Effector memory CD4-positive, alpha-beta T cell (primary cell): ENCODE data around the gene IGIP.

Experiments
- DNase-seq, 3 donors: peaks; one replicate each; pipeline ENCODE4 v3.0.0-alpha.2; 2020
- H3K27ac ChIP-seq: 2 replicates; pipeline ENCODE4 v1.7.0; 2013; ENCODE audit warnings: mild to moderate bottlenecking, low read length, moderate library complexity; ENCODE audit not compliant: insufficient read depth, poor library complexity, severe bottlenecking
- H3K27me3 ChIP-seq: replicated peaks from 2 replicates; pipeline ENCODE4 v1.7.0; 2013; ENCODE audit warnings: mild to moderate bottlenecking, low read length; ENCODE audit not compliant: insufficient read depth, control insufficient read depth, poor library complexity, severe bottlenecking
- H3K36me3 ChIP-seq: 2 replicates; pipeline ENCODE4 v1.7.0; 2013; ENCODE audit warnings: mild to moderate bottlenecking, low read length, moderate library complexity; ENCODE audit not compliant: control insufficient read depth, insufficient read depth
- H3K4me1 ChIP-seq: 2 replicates; pipeline ENCODE4 v1.7.0; 2013; ENCODE audit warnings: low read length, mild to moderate bottlenecking; ENCODE audit not compliant: control insufficient read depth, insufficient read depth, poor library complexity, severe bottlenecking
- H3K4me3 ChIP-seq: 2 replicates; pipeline ENCODE4 v1.7.0; 2013; ENCODE audit warnings: low read length, low read depth, mild to moderate bottlenecking; ENCODE audit not compliant: insufficient read depth, poor library complexity, severe bottlenecking
- H3K9me3 ChIP-seq: 2 replicates; pipeline ENCODE4 v1.7.0; 2013; ENCODE audit warnings: mild to moderate bottlenecking, low read length, moderate library complexity; ENCODE audit not compliant: control insufficient read depth

The IGIP gene

GRCh38 chr5:140140435-140140834 is 14.7 kb downstream of the IGIP start:
- Histone ChIP-seq H3K27me3 (peaks cover 6% of the 10 kb centered on the region), H3K36me3 (no peaks in the 10 kb centered on the region), H3K4me3 (no peak overlapping the region), H3K4me1 (peaks cover 4% of the 10 kb centered on the region), H3K9me3 (no peaks in the 10 kb centered on the region), H3K27ac (no peak overlapping the region)
- DNase-seq = no peak

DNA sequence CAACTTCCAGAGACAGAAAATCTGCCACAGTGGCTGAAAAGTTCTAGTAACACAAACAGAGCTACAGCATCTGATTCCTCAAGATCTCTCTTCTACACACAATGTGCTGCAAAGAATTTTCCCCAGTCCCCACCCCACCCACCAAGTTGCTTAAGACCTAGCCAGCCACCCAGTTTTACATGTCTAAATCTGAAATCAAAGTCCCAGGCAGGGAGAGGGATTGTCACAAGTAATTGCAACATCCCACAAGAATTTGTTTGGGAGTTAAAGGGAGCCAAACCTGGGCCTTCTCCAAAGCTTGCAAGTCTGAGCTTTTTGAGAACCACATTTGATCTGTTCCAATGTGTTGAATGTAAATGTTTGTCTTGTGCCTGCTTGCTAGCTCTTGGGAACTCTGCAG is 15.5 kb downstream of the IGIP start:
- Histone ChIP-seq H3K4me1 (peaks cover 13% of the 10 kb centered on the region), H3K36me3 (no peaks in the 10 kb centered on the region), H3K27ac (no peak overlapping the region), H3K9me3 (no peaks in the 10 kb centered on the region), H3K27me3 (peaks cover 8% of the 10 kb centered on the region), H3K4me3 (no peak overlapping the region)
- no peak for DNase-seq

DNA sequence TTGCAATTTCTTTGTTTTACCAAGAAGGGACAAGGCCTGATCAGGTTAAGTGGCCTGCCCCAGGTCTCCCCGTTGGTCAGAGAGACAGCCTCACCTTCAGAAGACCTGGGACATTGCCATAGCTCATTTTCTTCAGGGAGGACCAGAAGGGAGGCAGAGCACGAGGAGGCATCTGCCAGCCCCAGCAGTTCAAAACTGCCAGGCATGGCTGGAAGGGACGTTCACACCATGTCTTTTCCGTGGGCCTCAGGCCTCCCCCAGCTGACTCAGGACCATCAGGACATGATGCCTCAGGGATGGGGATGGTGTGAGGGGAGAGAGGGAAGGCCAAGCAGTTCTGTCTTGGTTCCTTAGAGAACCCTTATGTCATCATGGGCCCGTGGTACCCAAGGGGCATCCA is 16.5 kb downstream of the IGIP start:
- Histone ChIP-seq H3K4me1 (peaks cover 13% of the 10 kb centered on the region), H3K27me3 (peaks cover 8% of the 10 kb centered on the region), H3K4me3 (no peak overlapping the region), H3K27ac (no peak overlapping the region), H3K9me3 (no peaks in the 10 kb centered on the region), H3K36me3 (no peaks in the 10 kb centered on the region)
- DNase-seq = no peak

DNA sequence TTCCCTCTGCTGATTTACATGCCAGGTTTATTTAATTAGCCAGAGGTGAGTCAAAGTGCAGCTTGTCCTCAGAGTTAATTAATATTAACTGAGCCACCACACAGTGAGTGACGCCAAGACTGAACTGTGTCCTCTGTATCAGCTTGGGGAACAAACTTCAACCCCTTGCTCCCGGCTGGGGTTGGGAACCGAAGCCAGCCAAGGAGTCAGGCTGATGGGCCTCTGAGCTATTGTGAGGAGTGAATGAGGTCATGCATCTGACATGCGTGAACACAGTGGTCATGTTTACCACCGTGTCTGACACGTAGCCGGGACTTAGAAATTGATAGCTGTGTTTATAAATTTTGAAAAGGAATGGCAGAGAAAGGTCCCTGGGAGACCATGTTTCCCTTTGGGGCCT is 17.1 kb downstream of the IGIP start:
- H3K36me3 ChIP-seq = no peaks in the 10 kb centered on the region
- H3K27me3 ChIP-seq = peaks cover 8% of the 10 kb centered on the region
- no peaks in the 10 kb centered on the region for H3K9me3 ChIP-seq
- peaks cover 13% of the 10 kb centered on the region for H3K4me1 ChIP-seq
- H3K27ac ChIP-seq = no peak overlapping the region
- no peak for DNase-seq
- H3K4me3 ChIP-seq = no peak overlapping the region

DNA sequence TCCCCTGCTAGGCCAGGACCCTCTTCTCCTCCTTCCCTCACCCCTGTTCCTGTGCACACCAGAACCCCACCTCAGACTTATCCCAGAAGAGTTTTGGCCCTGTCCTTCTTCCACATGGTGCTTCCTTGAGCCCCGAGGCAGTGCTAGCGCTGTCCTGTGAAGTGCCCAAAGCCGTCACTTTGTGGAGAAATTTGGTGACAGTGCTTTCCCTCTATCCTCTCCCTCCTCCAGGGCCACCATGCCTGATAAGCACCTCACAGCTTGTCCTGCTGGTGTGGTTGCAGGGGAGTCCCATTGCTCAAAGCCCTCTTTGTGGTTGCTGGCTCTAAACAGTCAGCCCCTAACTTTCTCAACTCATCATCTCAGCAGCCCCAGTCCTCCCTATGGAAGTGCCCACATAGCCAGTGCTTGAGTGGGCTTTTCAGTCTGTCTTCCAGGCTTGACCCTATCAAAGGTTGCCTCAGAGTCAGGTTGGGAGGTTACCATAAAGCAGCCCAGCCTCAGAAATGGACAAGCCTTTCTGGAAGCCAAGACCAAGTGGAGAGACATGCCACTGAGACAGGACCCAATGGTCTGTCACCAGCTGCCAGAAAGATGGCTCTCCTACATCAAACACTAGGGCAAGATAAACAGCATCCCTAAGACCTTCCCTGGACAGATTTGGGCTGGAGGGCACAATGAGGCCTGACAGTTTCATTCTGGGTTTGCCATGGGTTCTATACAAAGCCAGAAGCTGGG is 18.0 kb downstream of the IGIP start:
- Histone ChIP-seq H3K27ac (no peak overlapping the region), H3K36me3 (no peaks in the 10 kb centered on the region), H3K4me1 (peaks cover 13% of the 10 kb centered on the region), H3K4me3 (no peak overlapping the region), H3K27me3 (peaks cover 8% of the 10 kb centered on the region), H3K9me3 (no peaks in the 10 kb centered on the region)
- no peak for DNase-seq

DNA sequence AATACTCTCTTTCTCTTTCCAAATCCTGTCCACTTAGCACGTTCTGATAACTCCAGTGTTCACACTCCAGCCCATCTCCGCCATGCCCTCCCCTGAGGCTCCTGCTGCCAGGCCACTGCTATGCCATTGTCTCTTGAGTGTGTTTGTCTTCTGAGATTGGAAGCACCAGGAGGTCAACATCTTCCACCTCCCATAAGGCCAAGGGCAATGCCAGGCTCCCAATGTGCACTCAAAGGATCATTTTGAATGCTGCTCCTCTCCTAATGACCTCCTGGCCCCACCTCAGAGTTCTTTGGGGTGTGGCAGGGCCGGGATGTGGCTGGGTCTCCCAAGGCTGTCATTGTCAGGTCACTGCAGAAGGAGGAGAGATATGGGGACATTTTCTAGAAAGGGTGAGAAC is 19.5 kb downstream of the IGIP start:
- no peak for DNase-seq
- Histone ChIP-seq H3K4me1 (peaks cover 13% of the 10 kb centered on the region), H3K27me3 (peaks cover 8% of the 10 kb centered on the region), H3K9me3 (no peaks in the 10 kb centered on the region), H3K4me3 (peak overlapping the region; percentile 43), H3K36me3 (no peaks in the 10 kb centered on the region), H3K27ac (no peak overlapping the region)

- DNase-seq = peak; percentile 12 to 34 (median 20)
- Histone ChIP-seq H3K27ac (no peak overlapping the region), H3K4me3 (peak overlapping the region; percentile 43), H3K4me1 (peaks cover 13% of the 10 kb centered on the region), H3K36me3 (no peaks in the 10 kb centered on the region), H3K27me3 (peaks cover 8% of the 10 kb centered on the region), H3K9me3 (no peaks in the 10 kb centered on the region)
These were observed 20.2 kb downstream of the IGIP start for GRCh38 chr5:140145818-140146522.

- peaks cover 8% of the 10 kb centered on the region for H3K27me3 ChIP-seq
- H3K9me3 ChIP-seq = no peaks in the 10 kb centered on the region
- no peak for DNase-seq
- no peaks in the 10 kb centered on the region for H3K36me3 ChIP-seq
- no peak overlapping the region for H3K4me3 ChIP-seq
- H3K4me1 ChIP-seq = peaks cover 13% of the 10 kb centered on the region
- no peak overlapping the region for H3K27ac ChIP-seq
These were observed 20.7 kb downstream of the IGIP start for GRCh38 chr5:140146523-140146842.

- Histone ChIP-seq H3K36me3 (no peaks in the 10 kb centered on the region), H3K9me3 (no peaks in the 10 kb centered on the region), H3K4me3 (no peak overlapping the region), H3K27me3 (peaks cover 8% of the 10 kb centered on the region), H3K4me1 (peaks cover 13% of the 10 kb centered on the region), H3K27ac (no peak overlapping the region)
- DNase-seq = no peak
These were observed 21.7 kb downstream of the IGIP start for GRCh38 chr5:140147460-140147859.

- no peak overlapping the region for H3K27ac ChIP-seq
- peaks cover 13% of the 10 kb centered on the region for H3K4me1 ChIP-seq
- no peak for DNase-seq
- H3K27me3 ChIP-seq = peaks cover 8% of the 10 kb centered on the region
- H3K9me3 ChIP-seq = no peaks in the 10 kb centered on the region
- no peaks in the 10 kb centered on the region for H3K36me3 ChIP-seq
- no peak overlapping the region for H3K4me3 ChIP-seq
These were observed 22.8 kb downstream of the IGIP start for GRCh38 chr5:140148508-140148907.
